ENCODE data around the gene NCAPD3.

NCAPD3 gene

DNA sequence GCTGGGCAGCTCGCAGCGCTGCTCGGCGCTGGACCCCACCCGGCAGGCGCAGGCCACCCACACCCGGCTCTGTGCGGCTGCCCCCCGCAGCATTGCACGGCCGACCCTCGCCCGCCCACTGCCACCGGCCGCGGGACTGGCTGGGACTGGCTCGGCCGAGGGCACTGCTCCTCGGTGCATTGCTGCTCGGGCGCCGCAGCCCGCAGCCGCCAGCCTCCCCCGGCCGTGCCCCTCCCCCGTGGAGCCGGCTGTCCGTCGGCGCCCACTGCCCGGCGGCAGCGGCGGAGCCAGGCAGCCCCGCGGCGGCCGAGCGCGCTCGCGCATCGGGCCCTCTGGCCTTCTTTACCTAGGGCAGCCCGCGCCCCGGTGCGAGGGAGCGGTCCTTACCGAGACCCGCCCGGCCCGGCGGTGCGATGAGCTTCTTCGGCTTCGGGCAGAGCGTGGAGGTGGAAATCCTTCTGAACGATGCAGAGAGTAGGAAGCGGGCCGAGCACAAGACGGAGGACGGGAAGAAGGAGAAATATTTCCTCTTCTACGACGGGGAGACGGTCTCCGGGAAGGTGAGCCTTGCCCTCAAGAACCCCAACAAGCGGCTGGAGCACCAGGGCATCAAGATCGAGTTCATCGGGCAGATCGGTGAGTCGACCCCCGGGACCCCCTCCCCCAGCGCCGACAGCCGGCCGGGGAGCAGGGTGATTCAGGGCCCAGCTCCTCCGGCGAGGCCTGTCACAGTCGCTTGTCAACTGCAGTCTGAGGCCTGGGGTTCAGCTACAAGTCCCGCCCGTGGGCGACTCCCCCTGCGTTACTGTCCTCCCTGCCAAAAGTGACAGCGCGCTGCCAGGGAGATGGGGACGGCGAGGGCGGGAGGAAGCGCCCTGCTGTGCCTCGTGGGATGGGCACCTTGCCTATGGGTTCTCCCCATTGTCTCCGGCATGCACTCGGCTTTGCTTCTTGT, 1.2 kb upstream of the NCAPD3 start:
- peak; percentile 17 for ATAC-seq

GRCh38 chr11:134223121-134223520, 646 bp downstream of the NCAPD3 start:
- no peak for ATAC-seq
- no peak for TF ChIP-seq ZC3H10 (CRISPR knock-in tag; IDR thresholded peaks at IDR 0.05)
- no peak for TF ChIP-seq TCF4 (CRISPR knock-in tag; IDR thresholded peaks at IDR 0.05; ENCODE audit: borderline replicate concordance)
- TF ChIP-seq ARNTL (CRISPR knock-in tag; IDR thresholded peaks at IDR 0.05; ENCODE audit: borderline replicate concordance, low read depth): no peak

More for the DNA sequence above, 1.2 kb upstream of the NCAPD3 start:
- TF ChIP-seq ZNF70 (CRISPR knock-in tag; IDR thresholded peaks at IDR 0.05): no peak
- TF ChIP-seq TOX (CRISPR knock-in tag; IDR thresholded peaks at IDR 0.05; ENCODE audit: borderline replicate concordance): no peak
- TF ChIP-seq BACH2 (CRISPR knock-in tag; IDR thresholded peaks at IDR 0.05; ENCODE audit: borderline replicate concordance): no peak
- no peak for TF ChIP-seq ZFP30 (CRISPR knock-in tag; IDR thresholded peaks at IDR 0.05)
- no peak for TF ChIP-seq PATZ1 (CRISPR knock-in tag; IDR thresholded peaks at IDR 0.05; ENCODE audit: borderline replicate concordance)
- no peak for TF ChIP-seq PPARA (CRISPR knock-in tag; IDR thresholded peaks at IDR 0.05; ENCODE audit: borderline replicate concordance)
- TF ChIP-seq, protein P1, sequence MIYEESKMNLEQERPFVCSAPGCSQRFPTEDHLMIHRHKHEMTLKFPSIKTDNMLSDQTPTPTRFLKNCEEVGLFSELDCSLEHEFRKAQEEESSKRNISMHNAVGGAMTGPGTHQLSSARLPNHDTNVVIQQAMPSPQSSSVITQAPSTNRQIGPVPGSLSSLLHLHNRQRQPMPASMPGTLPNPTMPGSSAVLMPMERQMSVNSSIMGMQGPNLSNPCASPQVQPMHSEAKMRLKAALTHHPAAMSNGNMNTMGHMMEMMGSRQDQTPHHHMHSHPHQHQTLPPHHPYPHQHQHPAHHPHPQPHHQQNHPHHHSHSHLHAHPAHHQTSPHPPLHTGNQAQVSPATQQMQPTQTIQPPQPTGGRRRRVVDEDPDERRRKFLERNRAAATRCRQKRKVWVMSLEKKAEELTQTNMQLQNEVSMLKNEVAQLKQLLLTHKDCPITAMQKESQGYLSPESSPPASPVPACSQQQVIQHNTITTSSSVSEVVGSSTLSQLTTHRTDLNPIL (CRISPR knock-in tag; IDR thresholded peaks at IDR 0.05; ENCODE audit: low read depth): no peak
- TF ChIP-seq ZFP3 (CRISPR knock-in tag; IDR thresholded peaks at IDR 0.05): no peak
- no peak for TF ChIP-seq OSR1 (CRISPR knock-in tag; IDR thresholded peaks at IDR 0.05)
- no peak for TF ChIP-seq ARNTL (CRISPR knock-in tag; IDR thresholded peaks at IDR 0.05; ENCODE audit: borderline replicate concordance, low read depth)
- TF ChIP-seq ZNF8 (CRISPR knock-in tag; IDR thresholded peaks at IDR 0.05): no peak
- no peak for TF ChIP-seq TCF4 (CRISPR knock-in tag; IDR thresholded peaks at IDR 0.05; ENCODE audit: borderline replicate concordance)
- TF ChIP-seq CSDC2 (CRISPR knock-in tag; IDR thresholded peaks at IDR 0.05): no peak
- no peak for TF ChIP-seq ESRRG (CRISPR knock-in tag; IDR thresholded peaks at IDR 0.05)
- no peak for TF ChIP-seq POU6F1 (CRISPR knock-in tag; IDR thresholded peaks at IDR 0.05; ENCODE audit: borderline replicate concordance, low read depth)
- no peak for TF ChIP-seq ZNF565 (CRISPR knock-in tag; conservative IDR thresholded peaks at IDR 0.05; ENCODE audit: low read depth)
- TF ChIP-seq, protein P2, sequence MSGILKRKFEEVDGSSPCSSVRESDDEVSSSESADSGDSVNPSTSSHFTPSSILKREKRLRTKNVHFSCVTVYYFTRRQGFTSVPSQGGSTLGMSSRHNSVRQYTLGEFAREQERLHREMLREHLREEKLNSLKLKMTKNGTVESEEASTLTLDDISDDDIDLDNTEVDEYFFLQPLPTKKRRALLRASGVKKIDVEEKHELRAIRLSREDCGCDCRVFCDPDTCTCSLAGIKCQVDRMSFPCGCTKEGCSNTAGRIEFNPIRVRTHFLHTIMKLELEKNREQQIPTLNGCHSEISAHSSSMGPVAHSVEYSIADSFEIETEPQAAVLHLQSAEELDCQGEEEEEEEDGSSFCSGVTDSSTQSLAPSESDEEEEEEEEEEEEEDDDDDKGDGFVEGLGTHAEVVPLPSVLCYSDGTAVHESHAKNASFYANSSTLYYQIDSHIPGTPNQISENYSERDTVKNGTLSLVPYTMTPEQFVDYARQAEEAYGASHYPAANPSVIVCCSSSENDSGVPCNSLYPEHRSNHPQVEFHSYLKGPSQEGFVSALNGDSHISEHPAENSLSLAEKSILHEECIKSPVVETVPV (CRISPR knock-in tag; IDR thresholded peaks at IDR 0.05): no peak
- no peak for TF ChIP-seq SNAI2 (CRISPR knock-in tag; IDR thresholded peaks at IDR 0.05)
- TF ChIP-seq, protein P3, sequence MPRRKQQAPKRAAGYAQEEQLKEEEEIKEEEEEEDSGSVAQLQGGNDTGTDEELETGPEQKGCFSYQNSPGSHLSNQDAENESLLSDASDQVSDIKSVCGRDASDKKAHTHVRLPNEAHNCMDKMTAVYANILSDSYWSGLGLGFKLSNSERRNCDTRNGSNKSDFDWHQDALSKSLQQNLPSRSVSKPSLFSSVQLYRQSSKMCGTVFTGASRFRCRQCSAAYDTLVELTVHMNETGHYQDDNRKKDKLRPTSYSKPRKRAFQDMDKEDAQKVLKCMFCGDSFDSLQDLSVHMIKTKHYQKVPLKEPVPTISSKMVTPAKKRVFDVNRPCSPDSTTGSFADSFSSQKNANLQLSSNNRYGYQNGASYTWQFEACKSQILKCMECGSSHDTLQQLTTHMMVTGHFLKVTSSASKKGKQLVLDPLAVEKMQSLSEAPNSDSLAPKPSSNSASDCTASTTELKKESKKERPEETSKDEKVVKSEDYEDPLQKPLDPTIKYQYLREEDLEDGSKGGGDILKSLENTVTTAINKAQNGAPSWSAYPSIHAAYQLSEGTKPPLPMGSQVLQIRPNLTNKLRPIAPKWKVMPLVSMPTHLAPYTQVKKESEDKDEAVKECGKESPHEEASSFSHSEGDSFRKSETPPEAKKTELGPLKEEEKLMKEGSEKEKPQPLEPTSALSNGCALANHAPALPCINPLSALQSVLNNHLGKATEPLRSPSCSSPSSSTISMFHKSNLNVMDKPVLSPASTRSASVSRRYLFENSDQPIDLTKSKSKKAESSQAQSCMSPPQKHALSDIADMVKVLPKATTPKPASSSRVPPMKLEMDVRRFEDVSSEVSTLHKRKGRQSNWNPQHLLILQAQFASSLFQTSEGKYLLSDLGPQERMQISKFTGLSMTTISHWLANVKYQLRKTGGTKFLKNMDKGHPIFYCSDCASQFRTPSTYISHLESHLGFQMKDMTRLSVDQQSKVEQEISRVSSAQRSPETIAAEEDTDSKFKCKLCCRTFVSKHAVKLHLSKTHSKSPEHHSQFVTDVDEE (CRISPR knock-in tag; IDR thresholded peaks at IDR 0.05): no peak

- no peak for ATAC-seq
- no peak for TF ChIP-seq ESRRG (CRISPR knock-in tag; IDR thresholded peaks at IDR 0.05)
- TF ChIP-seq ZNF565 (CRISPR knock-in tag; conservative IDR thresholded peaks at IDR 0.05; ENCODE audit: low read depth): no peak
- TF ChIP-seq ZNF70 (CRISPR knock-in tag; IDR thresholded peaks at IDR 0.05): no peak
- TF ChIP-seq ISL1 (CRISPR knock-in tag; IDR thresholded peaks at IDR 0.05): no peak
- no peak for TF ChIP-seq TCF4 (CRISPR knock-in tag; IDR thresholded peaks at IDR 0.05; ENCODE audit: borderline replicate concordance)
- no peak for TF ChIP-seq PPARA (CRISPR knock-in tag; IDR thresholded peaks at IDR 0.05; ENCODE audit: borderline replicate concordance)
- TF ChIP-seq ARNTL (CRISPR knock-in tag; IDR thresholded peaks at IDR 0.05; ENCODE audit: borderline replicate concordance, low read depth): no peak
- TF ChIP-seq GLIS3 (CRISPR knock-in tag; IDR thresholded peaks at IDR 0.05): no peak
- TF ChIP-seq OSR1 (CRISPR knock-in tag; IDR thresholded peaks at IDR 0.05): no peak
- no peak for TF ChIP-seq BACH2 (CRISPR knock-in tag; IDR thresholded peaks at IDR 0.05; ENCODE audit: borderline replicate concordance)
- TF ChIP-seq ZC3H10 (CRISPR knock-in tag; IDR thresholded peaks at IDR 0.05): no peak
- TF ChIP-seq, protein P3 (CRISPR knock-in tag; IDR thresholded peaks at IDR 0.05): no peak
- no peak for TF ChIP-seq TOX (CRISPR knock-in tag; IDR thresholded peaks at IDR 0.05; ENCODE audit: borderline replicate concordance)
- no peak for TF ChIP-seq RARB (CRISPR knock-in tag; IDR thresholded peaks at IDR 0.05)
- TF ChIP-seq ZNF8 (CRISPR knock-in tag; IDR thresholded peaks at IDR 0.05): no peak
These were observed 7.0 kb downstream of the NCAPD3 start for GRCh38 chr11:134216816-134217215.
